Body of pancreas (tissue), 4 donors: ENCODE data around the gene OTUD5.

Experiments used
- POLR2A ChIP-seq, 3 donors: fragments of 450-650 bp; IDR thresholded peaks; one replicate each; pipeline ENCODE4 v1.6.1; 2016; ENCODE audit warnings: antibody characterized with exemption in 3 of 3, mild to moderate bottlenecking in 2 of 3
- TF ChIP-seq, protein P1 (sequence below), 7 experiments: fragments of 450-650 bp in 4 of 7; fragments of 200-600 bp in 3 of 7; sonication (generic) in 3 of 7; IDR thresholded peaks; one replicate each; pipeline ENCODE4 v1.5.1; 2016 to 2019; ENCODE audit warnings: antibody characterized with exemption in 7 of 7

GRCh38 chrX:48938721-48939425, 18.5 kb downstream of the OTUD5 start:
- TF ChIP-seq, protein P1, sequence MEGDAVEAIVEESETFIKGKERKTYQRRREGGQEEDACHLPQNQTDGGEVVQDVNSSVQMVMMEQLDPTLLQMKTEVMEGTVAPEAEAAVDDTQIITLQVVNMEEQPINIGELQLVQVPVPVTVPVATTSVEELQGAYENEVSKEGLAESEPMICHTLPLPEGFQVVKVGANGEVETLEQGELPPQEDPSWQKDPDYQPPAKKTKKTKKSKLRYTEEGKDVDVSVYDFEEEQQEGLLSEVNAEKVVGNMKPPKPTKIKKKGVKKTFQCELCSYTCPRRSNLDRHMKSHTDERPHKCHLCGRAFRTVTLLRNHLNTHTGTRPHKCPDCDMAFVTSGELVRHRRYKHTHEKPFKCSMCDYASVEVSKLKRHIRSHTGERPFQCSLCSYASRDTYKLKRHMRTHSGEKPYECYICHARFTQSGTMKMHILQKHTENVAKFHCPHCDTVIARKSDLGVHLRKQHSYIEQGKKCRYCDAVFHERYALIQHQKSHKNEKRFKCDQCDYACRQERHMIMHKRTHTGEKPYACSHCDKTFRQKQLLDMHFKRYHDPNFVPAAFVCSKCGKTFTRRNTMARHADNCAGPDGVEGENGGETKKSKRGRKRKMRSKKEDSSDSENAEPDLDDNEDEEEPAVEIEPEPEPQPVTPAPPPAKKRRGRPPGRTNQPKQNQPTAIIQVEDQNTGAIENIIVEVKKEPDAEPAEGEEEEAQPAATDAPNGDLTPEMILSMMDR (IDR thresholded peaks at IDR 0.05): no peak
- TF ChIP-seq POLR2A (IDR thresholded peaks at IDR 0.05): no peak
